Inflammatory macrophage treated with lipopolysaccharide for 1 hour (primary cell): ENCODE measurements around the gene DEPDC1B.
"Not testable (repeated sequence)": the region's sequence is repeated elsewhere in the genome, so short reads cannot be mapped to it uniquely, and the experiment has no call there.

Experiments used
- DNase-seq, 2 donors: peaks; one replicate each; pipeline ENCODE4 v3.0.0-alpha.2; 2020 to 2022

The DEPDC1B gene

GRCh38 chr5:60640901-60641300, 59.1 kb downstream of the DEPDC1B start:
- no peak for DNase-seq

GRCh38 chr5:60639544-60639943, 60.4 kb downstream of the DEPDC1B start:
- DNase-seq: no peak

- DNase-seq: no peak
These were observed 61.7 kb downstream of the DEPDC1B start for GRCh38 chr5:60638300-60638699.

- DNase-seq: no peak
These were observed 63.3 kb downstream of the DEPDC1B start for GRCh38 chr5:60636644-60637043.

DNA sequence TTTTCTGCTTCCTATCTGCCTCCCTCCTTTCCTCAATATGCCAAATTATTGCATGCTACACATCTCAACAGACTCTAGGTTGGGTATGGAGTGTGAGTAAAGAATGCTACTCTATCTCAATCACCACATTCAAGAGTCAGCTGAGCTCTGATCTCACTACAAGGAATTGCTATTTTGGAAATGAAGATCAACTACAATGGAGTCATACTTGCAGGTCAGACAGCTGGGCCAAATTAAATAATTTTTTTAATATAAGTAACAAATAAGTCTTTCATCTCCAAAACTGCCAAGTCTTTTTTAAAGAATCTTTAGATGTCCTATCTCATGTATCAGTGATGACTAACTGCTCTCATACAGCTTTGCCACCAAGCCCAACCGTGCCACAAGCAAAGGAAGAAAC, 64.0 kb downstream of the DEPDC1B start:
- DNase-seq: no peak

DNA sequence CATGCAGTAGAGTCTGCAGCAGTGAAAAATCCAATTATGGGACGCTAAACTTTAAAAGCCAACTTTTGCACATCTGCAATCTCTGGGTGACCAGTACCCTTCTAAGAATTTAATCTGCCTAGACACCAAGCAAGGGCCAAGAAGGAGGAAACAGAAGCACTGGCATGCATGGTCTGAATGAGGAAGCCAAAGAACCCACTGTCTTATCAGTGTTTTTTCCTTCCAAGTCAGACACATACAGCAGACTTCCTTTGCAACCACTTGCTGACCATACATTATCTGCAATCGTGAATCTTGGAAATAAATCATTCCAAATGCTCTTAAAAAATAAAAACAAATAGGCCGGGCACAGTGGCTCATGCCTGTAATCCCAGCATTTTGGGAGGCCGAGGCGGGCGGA, 65.9 kb downstream of the DEPDC1B start:
- DNase-seq: peak in 1 of 2 donors; percentile 10

DNA sequence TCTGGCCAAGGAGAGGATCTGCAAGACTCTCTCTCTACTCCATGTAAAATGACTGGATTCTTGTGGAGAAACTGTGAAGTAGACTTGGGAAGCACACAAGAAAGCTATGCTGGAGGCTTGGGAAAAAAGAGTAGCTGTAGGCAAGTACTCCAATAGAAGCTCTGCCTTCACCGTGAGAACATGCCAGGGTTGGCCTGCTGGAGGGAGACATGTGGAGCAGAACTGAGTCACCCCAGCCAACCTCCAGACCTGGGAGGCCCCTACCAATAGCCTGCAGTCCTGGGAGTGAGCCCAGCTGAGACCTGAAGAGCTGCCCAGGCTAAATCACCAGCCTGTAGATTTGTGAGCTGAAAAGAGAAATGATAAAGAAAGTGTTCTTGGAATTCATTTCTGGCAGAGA, 66.6 kb downstream of the DEPDC1B start:
- no peak for DNase-seq

GRCh38 chr5:60632153-60632552, 67.8 kb downstream of the DEPDC1B start:
- DNase-seq: no peak

- DNase-seq: no peak
These were observed 69.1 kb downstream of the DEPDC1B start for GRCh38 chr5:60630836-60631235.

DNA sequence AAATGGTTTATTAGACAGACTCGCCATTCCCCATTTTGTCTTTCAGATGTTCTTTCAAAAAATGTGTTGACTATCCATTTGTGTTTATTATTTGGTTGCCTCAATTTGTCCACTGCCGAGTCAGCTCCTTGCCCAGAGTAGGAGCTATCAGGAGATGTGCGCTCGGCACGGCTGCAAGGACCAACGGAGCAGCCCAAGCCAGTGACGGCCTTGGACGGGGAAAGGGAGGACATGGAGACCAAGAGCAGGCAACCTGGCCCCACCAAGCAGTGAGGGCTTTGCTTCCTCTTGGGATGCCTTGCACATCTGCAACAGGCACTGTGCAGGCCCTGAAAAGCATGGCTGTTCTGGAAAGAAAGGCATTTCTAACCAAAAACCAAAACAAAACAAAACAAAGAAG, 69.8 kb downstream of the DEPDC1B start:
- no peak for DNase-seq

DNA sequence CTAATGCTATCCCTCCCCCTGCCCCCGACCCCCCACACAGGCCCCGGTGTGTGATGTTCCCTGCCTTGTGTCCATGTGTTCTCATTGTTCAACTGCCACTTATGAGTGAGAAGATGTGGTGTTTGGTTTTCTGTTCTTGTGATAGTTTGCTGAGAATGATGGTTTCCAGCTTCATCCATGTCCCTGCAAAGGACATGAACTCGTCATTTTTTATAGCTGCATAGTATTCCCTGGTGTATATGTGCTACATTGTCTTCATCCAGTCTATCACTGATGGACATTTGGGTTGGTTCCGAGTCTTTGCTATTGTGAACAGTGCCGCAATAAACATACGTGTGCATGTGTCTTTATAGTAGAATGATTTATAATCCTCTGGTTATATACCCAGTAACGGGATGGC, 75.1 kb downstream of the DEPDC1B start:
- not testable (repeated sequence) for DNase-seq

- not testable (repeated sequence) for DNase-seq
These were observed 79.2 kb downstream of the DEPDC1B start for GRCh38 chr5:60620752-60621151.

DNA sequence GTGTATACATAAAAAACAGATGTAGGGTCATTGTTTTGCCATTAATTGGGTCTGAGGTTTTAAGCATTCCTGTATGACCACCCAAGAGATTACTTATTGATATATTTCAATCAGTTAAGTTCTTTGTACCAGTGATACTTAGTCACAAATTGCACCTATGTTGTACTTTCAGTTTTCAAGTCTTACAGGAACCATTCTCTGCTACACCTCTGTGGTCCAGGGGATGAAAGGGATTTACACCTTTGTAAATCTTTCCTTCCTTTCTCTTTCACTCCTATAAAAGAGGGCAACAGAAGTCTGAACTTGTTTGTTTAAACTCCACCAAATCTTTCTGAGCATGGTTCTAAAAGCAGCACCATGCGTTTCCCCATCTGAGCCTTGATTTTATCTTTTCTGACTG, 86.1 kb downstream of the DEPDC1B start:
- DNase-seq: no peak

GRCh38 chr5:60611099-60611740, 88.7 kb downstream of the DEPDC1B start:
- DNase-seq: no peak

DNA sequence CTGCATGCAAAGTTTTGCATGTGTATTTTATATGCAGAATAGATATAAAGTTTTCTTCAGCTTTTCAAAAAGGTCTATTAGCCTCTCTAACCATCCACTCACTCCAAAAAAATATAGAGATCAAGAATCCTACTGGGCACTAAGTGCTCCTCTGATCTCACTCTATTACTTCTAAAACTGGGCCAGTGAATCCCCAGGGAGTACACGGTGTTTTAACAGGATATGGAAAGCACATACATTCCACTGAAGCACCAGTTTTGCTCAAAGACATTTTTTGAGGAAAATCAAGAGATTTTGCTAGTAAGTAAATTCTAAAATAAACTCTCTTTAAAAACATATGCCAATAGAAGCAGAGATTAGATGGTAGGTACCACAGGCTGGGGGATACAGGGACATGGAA, 95.2 kb downstream of the DEPDC1B start:
- no peak for DNase-seq

- no peak for DNase-seq
These were observed 101.5 kb downstream of the DEPDC1B start for GRCh38 chr5:60598424-60598823.

- peak; percentile 35 to 38 for DNase-seq
These were observed 102.2 kb downstream of the DEPDC1B start for GRCh38 chr5:60597572-60598320.

GRCh38 chr5:60594715-60595477, 105.1 kb downstream of the DEPDC1B start:
- DNase-seq: peak in 1 of 2 donors; percentile 5

DNA sequence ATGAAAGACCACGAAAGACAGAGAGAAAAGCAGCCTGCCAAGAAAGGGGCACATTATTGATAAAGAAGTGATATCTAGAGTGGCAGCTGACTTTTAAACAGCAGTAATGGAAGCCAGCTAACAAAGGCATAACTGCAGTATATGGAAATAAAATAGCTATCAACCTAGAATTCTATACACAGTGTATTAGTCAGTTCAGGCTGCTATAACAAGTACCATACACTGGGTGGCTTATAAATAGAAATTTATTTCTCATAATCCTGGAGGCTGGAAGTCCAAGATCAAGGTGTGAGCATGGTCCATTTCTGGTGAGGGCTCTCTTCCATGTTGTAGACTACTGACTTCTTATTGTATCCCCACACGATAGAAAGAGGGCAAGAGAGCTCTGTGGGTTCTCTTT, 109.8 kb downstream of the DEPDC1B start:
- DNase-seq: no peak

GRCh38 chr5:60587312-60587711, 112.7 kb downstream of the DEPDC1B start:
- DNase-seq: not testable (repeated sequence)

DNA sequence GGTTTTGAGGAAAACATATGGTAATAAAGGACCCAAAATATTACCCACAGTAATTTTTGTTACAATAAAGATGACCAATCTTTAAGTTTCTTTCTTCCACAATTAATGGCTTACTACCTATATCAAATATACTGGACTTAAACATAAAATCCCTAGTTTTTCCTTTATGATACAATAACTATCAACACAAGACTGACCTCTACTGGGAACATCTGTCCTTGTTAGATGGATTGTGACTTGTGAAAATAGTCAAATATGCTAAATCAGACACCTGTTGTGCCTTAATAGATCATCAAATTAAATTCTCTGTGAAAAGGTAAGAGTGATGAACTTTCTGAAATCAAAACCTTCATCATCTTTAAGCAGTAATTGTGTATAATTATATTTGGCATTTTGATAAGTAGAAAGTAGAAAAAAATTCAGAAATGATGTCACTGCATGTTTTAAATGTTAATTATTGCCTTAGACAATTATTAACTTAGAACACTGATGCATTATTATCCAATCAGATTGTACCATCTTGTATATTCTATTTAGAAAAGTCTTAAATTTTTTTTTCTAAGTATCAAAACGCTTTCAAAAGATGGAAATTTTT, 113.6 kb downstream of the DEPDC1B start:
- DNase-seq: peak; percentile 41 to 64

DNA sequence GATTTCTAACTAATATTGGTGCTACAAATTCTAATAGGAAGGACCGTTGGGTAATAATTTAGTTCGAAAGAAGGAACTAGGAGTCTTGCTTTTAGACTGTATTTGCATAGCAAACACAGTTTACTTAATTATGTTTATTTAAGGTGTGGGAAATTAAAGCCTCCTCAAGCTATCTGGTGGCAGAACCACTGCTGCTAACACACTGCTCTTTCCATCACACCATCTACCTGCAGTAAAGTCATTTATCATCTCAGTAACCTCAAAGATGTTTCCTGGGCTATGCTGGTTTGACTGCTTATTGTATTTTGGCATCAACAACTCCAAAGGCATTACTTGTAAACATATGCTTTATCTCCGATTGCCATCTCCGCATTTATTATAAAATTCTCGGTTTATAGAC, 114.3 kb downstream of the DEPDC1B start:
- DNase-seq: no peak

GRCh38 chr5:60584304-60584703, 115.7 kb downstream of the DEPDC1B start:
- no peak for DNase-seq
